Endometrium (tissue), 2 donors: ENCODE data around the gene PDS5A.
"Not testable (repeated sequence)": the region's sequence is repeated elsewhere in the genome, so short reads cannot be mapped to it uniquely, and the experiment has no call there.

ENCODE experiments used
- FAIRE-seq: peaks from 2 replicates; lab custom pipeline; 2012; peaks lifted over from hg19 to GRCh38; lab: Jason Lieb, UNC
- donor health status: control.
- donor health status: control.

Gene PDS5A

DNA sequence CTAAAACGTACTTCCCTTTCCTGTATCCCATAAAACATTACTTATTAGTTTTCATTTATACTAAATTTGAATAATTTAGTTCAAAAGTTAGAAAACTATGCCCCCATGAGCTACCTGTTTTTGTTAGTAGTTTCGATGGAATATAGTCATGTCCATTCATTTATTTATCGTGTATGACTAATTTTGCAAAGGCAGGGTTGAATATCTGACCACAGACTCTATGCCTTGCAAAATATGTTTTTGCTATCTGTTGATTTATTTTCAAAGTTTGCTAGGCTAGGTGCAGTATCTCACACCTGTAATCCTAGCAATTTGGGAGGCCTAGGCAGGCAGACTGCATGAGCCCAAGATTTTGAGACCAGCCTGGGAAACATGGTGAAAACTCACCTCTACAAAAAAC lies 78.4 kb downstream of the PDS5A start:
- FAIRE-seq: no peak

DNA sequence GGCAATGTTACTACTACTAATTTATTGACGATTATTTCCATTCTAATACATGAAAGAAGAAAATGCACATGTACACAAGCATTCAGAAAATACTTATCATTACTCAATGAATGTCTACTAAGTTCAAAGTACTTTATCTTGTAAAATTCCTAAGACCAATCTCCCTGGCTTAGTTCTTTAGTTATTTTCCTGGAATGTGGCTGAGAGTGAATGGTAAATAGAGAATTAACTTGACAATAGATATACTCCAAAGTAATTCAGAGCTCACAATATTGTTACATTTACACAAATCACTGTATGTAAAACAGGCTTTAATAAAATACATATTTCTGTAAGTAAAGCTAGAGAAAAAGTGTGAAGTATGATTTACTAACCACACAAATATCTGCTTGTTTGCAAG lies 79.7 kb downstream of the PDS5A start:
- no peak for FAIRE-seq

DNA sequence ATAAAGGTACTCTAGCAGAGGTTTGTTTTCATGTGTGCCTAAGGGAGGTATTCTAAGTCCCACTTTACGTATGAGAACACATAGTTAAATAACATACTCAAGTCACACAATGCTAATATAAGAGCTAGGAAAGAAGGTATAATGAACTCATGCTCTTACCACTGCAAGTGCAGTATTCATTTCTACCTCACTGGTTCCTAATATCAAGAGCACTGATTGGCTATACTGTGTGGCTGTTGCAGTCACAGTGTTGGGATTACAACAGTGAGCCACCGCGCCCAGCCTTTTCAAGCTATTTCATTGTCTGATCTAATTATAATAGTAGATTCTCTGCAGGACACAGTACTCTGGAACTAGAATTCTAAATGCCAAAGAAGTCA lies 84.0 kb downstream of the PDS5A start:
- FAIRE-seq: no peak

DNA sequence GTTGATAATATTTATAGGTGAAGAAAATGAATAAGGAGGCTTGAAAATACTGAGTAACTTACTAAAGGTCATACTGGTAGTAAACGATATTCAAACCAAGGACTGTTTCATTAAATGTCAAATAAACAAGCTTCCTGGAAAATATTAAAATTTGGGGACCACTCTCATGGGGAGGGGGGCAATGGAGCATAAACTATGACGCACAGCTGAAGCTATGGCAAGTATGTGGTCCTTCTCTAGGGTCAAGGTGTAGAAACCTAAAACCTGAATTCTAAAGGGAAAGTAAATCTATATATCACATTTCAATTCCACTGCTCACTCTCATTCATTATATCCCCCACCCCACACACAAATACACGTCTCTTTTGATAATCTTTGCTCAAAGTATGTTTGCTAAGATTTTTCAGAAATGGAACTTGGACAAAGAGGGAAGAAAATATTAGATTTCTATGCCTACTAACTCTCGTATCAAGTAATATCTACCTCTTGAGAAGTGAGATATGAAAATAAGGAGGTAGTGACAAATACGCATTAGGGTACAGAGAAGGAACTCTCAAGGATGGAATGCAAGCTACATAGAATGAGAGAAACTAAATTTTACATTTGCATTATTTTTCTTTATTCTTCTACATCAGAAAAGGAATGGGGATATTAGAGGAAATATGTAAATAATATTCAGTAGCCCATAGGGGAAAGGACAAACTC lies 84.6 kb downstream of the PDS5A start:
- FAIRE-seq: no peak

DNA sequence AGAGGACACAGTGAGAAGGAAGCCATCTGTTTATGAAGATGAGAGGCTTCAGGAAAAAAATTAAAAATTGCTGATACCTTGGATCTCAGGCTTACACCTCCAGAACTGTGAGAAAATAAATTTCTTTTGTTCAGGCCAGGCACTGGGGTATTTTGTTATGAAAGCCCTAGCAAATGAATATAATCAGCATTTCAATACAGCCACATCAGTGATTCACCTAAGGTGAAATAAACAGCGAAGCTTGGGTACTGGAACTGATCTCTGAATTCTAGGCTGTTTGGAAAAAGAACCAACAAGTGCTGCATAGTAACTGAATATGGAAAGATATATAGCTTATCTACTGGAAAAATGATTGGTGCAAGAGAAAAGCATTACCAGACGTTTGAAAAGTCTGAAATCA lies 88.5 kb downstream of the PDS5A start:
- no peak for FAIRE-seq

DNA sequence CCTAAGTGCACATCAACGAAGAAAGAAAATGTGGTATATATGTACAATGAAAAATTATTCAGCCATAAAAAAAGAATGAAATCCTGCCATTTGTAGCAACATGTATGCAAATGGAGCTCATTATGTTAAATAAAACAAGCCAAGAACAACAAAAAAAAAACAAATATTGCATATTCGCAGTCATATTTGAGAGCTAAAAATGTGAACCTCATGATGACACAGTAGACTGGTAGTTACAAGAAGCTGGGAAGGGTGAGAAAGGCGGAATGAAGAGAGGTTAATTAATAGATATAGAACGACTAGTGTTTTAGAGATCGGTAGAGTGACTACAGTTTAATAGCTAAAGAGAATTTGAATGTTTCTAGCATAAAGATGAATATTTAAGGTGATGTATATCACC lies 89.2 kb downstream of the PDS5A start:
- no peak for FAIRE-seq

DNA sequence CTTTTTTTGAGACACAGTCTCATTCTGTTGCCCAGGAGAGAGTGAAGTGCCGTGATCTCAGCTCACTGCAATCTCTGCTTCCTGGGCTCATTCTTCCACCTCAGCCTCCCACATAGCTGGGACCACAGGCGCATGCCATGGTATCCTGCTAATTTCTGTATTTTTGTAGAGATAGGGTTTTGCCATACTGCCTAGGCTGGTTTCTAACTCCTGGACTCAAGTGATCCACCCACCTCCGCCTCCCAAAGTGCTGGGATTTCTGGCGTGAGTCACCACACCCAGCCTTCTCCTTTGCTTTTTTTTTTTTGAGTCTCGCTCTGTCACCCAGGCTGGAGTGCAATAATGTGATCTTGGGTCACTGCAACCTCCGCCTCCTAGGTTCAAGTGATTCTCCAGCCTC lies 94.1 kb downstream of the PDS5A start:
- FAIRE-seq: no peak

DNA sequence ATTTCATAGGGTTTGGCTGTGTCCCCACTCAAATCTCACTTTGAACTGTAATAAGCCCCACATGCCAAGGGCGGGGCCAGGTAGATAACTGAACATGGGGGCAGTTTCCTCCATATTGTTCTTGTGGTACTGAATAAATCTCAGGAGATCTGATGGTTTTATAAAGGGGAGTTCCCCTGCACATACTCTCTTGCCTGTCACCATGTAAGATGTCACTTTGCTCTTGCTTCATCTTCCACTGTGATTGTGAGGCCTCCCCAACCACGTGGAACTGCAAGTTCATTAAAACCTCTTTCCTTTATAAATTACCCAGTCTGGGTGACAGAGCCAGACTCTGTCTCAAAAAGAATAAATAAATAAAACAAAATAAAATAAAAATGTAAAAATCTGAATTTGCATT lies 95.9 kb downstream of the PDS5A start:
- FAIRE-seq: no peak

DNA sequence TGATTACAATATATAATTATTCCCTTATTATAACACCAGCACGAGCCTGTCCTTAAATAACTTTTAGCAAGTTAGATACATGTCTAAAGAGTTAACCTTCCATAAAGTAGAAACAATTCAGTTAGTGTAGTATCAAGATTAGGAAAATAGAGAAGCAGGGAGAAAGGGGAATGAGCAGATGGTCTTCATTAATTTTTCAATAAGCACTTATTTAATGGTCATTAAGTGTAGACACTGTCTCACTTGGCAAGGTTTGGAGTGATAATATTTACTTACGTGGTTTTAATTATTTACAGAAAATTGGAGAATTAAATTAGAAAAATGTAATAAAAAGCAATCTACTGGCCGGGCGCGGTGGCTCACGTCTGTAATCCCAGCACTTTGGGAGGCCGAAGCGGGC lies 99.7 kb downstream of the PDS5A start:
- no peak for FAIRE-seq

DNA sequence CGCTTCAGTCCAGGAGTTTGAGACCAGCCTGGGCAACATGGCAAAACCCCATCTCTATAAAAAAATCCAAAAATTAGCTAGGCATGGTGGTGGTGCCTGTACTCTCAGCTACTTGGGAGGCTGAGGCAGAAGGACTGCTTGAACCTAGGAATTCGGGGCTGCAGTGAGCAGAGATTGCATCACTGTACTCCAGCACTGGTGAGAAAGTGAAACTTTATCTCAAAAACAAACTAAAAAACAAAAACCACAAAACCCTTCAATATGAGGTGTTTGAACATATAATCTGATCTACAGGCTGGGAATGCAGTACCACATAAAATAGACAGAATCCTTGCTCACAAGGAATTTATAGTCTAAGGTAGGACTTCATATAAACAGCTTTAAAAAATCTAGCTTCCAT lies 103.9 kb downstream of the PDS5A start:
- FAIRE-seq: no peak

DNA sequence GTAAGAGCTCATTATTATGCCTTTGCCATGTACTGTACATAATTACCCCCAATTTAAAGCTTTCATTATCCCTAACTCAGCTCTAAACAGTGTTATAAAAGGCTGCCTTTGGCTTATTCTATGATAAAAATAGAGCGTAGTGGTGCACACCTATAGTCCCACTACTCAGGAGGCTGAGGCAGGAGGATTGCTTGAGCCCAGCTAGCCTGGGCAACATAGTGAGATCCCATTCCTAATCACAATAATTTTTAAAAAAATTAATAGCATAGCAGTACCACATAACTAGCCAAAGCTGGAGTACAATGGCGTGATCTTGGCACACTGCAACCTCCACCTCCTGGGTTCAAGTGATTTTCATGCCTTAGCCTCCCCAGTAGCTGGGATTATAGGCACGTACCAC lies 112.4 kb downstream of the PDS5A start:
- FAIRE-seq: no peak

DNA sequence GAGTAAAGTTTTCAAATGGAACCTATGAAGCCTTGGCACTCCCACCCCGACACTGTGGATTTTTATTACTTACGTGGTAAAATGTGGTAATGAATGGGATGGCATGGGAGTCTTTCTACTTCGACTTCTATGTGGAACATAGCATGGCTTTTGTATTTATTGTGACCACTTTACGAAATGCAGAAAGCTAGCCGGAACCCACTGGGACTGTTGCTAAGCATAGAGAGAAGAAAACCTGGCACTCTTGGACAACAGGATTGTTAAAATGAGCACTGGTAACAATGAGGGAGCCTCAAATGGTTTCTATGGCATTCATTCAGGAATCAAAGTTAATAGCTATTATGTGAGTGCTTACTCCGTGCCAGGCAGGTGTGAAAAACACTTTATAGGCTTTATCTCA lies 113.3 kb downstream of the PDS5A start:
- no peak for FAIRE-seq

DNA sequence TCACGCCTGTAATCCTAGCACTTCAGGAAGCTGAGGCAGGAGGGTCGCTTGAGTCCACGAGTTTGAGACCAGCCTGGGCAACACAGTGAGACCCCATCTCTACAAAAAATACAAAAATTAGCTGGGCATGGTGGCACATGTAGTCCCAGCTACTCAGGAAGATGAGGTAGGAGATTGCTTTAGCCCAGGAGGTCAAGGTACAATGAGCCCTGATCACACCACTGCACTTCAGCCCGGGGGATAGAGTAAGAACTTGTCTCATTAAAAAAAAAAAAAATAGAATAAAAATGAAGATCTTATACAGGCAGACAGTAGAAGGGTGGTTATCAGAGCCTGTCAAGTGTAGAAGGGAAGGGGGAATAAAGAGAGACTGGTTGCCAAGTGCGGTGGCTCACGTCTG lies 116.9 kb downstream of the PDS5A start:
- no peak for FAIRE-seq

DNA sequence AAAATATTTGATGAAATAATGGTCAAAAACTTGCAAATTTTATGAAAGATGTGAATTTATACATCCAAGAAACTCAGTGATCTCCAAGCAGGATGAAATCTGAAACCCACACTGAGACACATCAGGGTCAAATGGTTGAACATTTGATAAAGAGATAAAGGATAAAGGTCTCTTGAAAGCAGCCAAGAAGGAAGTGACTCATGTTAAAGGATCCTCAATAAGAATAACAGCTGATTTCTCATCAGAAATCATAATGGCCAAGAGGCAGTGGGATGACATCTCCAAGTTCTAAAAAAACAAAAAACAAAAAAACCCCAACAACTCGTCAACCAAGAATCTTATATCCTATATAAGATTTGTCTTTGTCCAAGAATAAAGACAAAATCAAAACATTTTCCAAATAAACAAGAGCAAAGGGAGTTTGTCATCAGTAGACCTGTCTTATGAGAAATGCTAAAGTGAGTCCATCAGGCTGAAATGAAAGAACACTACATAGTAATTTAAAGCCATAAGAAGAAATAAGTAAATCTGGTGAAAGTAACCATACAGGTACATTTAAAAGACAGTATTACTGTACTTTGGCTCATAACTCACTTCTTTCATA lies 121.7 kb downstream of the PDS5A start:
- FAIRE-seq: no peak

DNA sequence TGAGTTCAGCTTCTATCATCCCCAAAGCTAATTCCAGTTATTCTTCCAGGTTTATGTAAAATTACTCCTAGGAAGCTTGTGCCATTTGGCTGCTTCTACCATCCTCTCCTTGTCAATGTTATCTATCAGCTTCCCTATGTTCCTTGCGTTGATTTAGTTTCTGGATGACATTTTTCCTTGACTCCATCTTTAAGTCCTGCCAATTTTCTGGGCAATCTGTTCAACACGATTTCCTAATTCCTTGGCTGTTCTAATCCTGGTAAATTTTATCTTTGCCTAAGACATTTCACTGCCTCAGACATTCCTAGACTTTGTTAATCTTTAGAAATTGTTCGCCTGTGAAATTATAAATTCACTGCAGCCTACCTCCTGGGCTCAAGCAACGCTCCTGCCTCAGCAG lies 125.1 kb downstream of the PDS5A start:
- FAIRE-seq: no peak

DNA sequence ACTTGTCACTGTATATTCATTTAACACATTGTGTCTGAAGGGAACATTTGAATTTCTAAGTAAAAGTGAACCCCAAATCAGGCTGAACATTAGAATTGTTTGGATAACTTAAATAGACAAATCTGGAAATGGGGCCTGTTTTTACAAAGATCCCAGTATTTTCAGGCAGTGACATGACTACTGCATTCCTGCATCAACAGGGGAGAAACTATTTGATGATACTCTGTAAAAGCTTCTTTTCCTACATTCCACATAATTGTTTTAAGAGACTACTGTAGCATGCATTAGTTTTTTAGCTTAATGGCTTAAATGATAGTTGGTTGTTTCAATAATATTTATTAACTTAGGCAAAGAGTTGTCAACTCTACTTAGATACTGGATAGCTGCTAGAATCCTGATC lies 127.0 kb downstream of the PDS5A start:
- no peak for FAIRE-seq

DNA sequence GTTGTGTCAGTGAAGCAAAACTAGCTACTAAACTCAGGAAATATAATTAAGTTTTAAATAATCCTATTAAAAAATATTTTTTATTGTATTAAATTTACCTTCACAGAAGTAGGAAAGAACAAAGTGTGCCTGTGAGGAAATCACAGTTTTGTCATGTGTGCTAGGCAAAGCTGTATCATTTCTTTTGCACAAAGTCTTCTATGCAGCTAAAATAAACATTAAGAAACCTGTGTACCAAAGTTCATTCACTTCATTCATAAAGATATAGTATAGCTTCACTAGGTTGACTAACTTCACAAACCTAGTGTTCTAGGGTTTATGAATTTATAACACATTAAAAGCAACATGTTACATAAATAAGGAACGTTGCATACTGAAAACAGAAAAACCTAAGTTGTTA lies 131.0 kb downstream of the PDS5A start:
- no peak for FAIRE-seq

DNA sequence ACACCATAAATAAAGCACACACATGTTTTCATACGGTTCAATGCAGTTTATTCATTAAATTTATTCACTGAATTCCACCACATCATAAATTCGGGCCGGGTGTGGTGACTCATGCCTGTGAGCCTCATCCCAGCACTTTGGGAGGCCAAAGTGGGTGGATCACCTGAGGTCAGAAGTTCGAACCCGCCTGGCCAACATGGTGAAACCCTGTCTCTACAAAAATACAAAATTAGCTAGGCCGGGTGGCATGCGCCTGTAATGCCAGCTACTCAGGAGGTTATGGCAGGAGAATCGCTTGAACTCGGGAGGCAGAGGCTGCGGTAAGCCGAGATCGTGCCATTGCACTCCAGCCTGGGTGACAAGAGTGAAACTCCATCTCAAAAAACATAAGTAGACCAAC lies 131.6 kb downstream of the PDS5A start:
- no peak for FAIRE-seq

DNA sequence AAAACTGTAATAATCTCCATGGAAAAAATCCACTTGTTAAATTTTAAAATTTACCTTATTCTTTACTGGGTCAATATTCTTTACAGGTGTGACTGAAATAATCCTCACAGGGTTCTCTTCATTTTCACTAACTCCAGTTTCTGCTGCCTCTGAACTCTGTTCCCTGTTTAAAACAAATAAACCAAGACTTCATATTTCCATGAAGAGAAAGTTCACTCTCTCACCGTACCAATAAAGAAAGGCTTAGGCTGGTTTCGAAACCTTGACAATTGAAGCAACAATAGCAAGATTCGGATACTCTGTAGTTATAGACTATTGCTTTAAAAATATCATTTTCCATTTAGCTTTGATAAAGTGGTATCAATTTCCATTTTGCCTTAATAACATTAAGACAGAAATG lies 135.8 kb downstream of the PDS5A start:
- no peak for FAIRE-seq

DNA sequence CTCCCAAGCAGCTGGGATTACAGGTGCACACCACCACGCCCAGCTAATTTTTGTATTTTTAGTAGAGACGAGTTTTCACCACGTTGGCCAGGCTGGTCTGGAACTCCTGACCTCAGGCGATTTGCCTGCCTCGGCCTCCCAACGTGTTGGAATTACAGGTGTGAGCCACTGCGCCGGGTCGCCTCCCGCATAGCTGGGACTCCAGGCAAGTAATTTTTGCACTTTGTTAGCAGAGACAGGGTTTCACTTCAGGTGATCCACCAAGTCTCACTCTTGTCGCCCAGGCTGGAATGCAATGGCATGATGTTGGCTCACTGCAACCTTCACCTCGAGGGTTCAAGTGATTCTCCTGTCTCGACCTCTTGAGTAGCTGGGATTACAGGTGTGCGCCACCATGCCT lies 137.2 kb downstream of the PDS5A start:
- not testable (repeated sequence) for FAIRE-seq

DNA sequence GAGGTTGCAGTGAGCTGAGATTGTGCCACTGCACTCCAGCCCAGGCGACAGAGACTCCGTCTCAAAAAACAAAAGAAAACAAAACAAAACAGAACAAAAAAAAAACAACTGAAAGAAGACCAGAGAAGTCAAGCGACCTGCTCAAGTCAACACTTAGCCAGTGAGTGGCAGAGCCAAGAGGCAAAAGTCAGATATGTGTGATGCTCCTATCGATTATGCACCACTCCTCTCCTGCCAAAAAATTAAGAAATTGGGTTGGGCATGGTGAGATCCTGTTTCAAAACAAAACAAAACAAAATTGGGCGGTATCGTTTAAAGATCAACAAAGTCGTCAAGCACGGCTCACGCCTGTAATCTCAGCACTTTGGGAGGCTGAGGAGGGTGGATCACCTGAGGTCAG lies 137.7 kb downstream of the PDS5A start:
- FAIRE-seq: no peak

DNA sequence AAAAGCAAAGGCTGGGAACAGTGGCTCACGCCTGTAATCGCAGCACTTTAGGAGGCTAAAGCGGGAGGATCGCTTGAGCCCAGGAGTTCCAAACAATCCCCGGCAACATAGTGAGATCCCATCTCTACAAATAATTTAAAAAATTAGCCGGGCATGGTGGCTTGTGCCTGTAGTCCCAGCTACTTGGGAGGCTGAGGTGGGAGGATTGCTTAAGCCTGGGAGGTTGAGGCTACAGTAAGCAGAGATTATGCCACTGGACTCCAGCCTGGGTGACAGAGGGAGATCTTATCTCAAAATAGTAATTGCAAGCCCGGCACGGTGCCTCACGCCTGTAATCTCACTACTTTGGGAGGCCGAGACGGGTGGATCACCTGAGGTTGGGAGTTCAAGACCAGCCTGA lies 139.3 kb downstream of the PDS5A start:
- not testable (repeated sequence) for FAIRE-seq

DNA sequence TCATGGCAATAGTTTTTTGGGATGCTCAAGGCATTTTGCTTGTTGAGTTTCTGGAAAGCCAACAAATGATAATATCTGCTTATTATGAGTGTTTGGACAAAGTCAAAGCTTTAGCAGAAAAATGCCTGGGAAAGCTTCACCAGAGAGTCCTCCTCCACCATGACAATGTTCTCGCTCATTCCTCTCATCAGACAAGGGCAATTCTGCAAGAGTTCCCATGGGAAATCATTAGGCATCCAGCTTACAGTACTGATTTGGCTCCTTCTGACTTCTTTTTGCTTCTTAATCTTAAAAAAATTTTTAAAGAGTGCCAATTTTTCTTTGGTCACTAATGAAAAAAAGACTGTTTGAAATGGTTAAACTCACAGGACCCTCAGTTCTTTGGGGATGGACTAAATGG lies 143.4 kb downstream of the PDS5A start:
- no peak for FAIRE-seq

DNA sequence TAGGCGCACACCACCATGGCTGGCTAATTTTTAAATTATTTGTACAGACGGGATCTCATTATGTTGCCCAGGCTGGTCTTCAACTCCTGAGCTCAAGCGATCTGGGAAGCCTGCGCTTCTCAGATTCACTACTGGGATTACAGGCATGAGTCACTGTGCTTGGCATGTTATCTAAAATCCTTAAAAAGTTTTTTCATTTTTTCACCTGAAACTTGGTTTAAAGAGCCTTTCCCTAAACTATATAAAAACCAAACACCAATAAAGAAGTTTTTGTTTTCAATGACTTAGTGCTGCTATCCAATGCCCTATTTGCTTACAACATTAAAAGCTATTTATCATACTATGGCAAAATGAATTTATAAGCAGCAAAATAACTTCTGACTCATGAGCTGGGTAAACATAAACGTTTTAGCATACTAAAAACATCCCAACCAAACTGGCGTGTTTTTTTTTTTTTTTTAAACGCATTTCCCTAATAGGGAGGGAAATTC lies 151.9 kb downstream of the PDS5A start:
- FAIRE-seq: no peak
